Measurements from ENCODE around the gene ARFRP1. TPM values are rescaled to one million over a fixed set of nuclear protein-coding genes. Genes with fewer than 3 reads are reported as not detected.

Gene ARFRP1
- total and polyA plus RNA-seq, 2 experiments from 2014 or later = 16.7 to 24.6 TPM

DNA sequence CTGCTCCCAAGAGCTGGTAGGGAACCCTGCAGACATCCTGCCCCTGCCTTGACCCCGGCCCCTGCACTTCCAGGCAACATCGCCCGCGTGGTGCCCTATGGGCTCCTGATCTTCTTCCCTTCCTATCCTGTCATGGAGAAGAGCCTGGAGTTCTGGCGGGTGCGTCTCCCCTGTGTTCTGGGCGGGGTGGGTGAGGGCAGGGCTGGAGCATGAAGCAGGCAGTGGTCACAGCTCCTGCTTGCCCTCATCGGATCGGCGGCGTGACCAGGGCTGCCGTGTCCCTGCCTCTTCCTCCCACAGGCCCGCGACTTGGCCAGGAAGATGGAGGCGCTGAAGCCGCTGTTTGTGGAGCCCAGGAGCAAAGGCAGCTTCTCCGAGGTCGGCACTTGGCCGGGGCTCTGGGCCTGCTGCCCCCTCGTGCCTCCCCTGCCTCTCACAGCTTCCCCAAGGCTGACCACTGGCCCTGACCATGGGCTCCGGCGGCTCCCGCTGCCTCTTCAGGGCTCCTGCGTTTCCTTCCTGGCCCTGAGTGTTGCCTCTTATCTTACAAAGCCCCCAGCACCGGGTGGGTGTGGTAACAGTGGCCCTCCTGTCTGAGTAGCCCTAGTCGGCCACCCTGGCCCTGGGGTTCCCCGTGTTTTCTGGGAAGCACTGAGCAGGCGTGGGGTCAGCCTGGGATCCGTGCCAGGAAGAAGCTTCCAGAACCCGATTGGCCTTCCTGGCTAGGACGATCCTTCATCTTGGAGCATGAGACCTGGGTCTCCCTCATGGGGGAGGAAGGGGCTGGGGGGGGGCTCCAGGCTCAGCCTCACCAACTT lies 19.3 kb downstream of the ARFRP1 start (continued):
- TF ChIP-seq, protein P1, sequence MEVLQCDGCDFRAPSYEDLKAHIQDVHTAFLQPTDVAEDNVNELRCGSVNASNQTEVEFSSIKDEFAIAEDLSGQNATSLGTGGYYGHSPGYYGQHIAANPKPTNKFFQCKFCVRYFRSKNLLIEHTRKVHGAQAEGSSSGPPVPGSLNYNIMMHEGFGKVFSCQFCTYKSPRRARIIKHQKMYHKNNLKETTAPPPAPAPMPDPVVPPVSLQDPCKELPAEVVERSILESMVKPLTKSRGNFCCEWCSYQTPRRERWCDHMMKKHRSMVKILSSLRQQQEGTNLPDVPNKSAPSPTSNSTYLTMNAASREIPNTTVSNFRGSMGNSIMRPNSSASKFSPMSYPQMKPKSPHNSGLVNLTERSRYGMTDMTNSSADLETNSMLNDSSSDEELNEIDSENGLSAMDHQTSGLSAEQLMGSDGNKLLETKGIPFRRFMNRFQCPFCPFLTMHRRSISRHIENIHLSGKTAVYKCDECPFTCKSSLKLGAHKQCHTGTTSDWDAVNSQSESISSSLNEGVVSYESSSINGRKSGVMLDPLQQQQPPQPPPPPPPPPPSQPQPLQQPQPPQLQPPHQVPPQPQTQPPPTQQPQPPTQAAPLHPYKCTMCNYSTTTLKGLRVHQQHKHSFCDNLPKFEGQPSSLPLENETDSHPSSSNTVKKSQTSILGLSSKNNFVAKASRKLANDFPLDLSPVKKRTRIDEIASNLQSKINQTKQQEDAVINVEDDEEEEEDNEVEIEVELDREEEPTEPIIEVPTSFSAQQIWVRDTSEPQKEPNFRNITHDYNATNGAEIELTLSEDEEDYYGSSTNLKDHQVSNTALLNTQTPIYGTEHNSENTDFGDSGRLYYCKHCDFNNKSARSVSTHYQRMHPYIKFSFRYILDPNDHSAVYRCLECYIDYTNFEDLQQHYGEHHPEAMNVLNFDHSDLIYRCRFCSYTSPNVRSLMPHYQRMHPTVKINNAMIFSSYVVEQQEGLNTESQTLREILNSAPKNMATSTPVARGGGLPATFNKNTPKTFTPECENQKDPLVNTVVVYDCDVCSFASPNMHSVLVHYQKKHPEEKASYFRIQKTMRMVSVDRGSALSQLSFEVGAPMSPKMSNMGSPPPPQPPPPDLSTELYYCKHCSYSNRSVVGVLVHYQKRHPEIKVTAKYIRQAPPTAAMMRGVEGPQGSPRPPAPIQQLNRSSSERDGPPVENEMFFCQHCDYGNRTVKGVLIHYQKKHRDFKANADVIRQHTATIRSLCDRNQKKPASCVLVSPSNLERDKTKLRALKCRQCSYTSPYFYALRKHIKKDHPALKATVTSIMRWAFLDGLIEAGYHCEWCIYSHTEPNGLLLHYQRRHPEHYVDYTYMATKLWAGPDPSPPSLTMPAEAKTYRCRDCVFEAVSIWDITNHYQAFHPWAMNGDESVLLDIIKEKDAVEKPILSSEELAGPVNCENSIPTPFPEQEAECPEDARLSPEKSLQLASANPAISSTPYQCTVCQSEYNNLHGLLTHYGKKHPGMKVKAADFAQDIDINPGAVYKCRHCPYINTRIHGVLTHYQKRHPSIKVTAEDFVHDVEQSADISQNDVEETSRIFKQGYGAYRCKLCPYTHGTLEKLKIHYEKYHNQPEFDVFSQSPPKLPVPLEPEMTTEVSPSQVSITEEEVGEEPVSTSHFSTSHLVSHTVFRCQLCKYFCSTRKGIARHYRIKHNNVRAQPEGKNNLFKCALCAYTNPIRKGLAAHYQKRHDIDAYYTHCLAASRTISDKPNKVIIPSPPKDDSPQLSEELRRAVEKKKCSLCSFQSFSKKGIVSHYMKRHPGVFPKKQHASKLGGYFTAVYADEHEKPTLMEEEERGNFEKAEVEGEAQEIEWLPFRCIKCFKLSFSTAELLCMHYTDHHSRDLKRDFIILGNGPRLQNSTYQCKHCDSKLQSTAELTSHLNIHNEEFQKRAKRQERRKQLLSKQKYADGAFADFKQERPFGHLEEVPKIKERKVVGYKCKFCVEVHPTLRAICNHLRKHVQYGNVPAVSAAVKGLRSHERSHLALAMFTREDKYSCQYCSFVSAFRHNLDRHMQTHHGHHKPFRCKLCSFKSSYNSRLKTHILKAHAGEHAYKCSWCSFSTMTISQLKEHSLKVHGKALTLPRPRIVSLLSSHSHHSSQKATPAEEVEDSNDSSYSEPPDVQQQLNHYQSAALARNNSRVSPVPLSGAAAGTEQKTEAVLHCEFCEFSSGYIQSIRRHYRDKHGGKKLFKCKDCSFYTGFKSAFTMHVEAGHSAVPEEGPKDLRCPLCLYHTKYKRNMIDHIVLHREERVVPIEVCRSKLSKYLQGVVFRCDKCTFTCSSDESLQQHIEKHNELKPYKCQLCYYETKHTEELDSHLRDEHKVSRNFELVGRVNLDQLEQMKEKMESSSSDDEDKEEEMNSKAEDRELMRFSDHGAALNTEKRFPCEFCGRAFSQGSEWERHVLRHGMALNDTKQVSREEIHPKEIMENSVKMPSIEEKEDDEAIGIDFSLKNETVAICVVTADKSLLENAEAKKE (CRISPR knock-in tag; IDR thresholded peaks at IDR 0.05) = no peak

- no peak overlapping the region for H2AFZ ChIP-seq
- H3K27me3 ChIP-seq (ENCODE audit: insufficient read depth) = no peaks in the 10 kb centered on the region
- H3K4me1 ChIP-seq (ENCODE audit: insufficient read depth) = no peaks in the 10 kb centered on the region
- Mint-ChIP-seq H3K4me3 (no peak overlapping the region), H3K27me3 (ENCODE audit: insufficient read depth, low read depth, poor library complexity) (peaks cover 13% of the 10 kb centered on the region), H3K36me3 (ENCODE audit: low read depth) (peaks cover 7% of the 10 kb centered on the region), H3K9me3 (peaks cover 3% of the 10 kb centered on the region; the same call in 1 of the 3 replicates), H3K4me1 (no peaks in the 10 kb centered on the region; the same call in 2 of the 3 replicates), H3K27ac (no peak overlapping the region)
- H3K9me2 ChIP-seq (ENCODE audit: insufficient read depth) = no peaks in the 10 kb centered on the region
- H3K79me2 ChIP-seq (replicated peaks; ENCODE audit: insufficient read depth) = no peaks in the 10 kb centered on the region
- H3K4me3 ChIP-seq = no peak overlapping the region
- H4K20me1 ChIP-seq (replicated peaks; ENCODE audit: insufficient read depth) = no peaks in the 10 kb centered on the region
- DNase-seq (ENCODE audit: low spot score) (no peak), ATAC-seq (no peak)
- no peaks in the 10 kb centered on the region for H3K36me3 ChIP-seq (ENCODE audit: insufficient read depth)
- H3K27ac ChIP-seq (ENCODE audit: low read depth) = no peak overlapping the region
- no peaks in the 10 kb centered on the region for H3F3A ChIP-seq (replicated peaks; ENCODE audit: low read depth)
- no peak overlapping the region for H3K4me2 ChIP-seq
- TF ChIP-seq JUNB (IDR thresholded peaks at IDR 0.05; ENCODE audit: unreplicated experiment) (no peak), NANOG (IDR thresholded peaks at IDR 0.05; ENCODE audit: borderline replicate concordance) (no peak), EZH2 (IDR thresholded peaks at IDR 0.05; ENCODE audit: low read depth, unreplicated experiment) (no peak), ZNF331 (CRISPR knock-in tag; IDR thresholded peaks at IDR 0.05; ENCODE audit: low read depth) (no peak)
- TF ChIP-seq, protein P2, sequence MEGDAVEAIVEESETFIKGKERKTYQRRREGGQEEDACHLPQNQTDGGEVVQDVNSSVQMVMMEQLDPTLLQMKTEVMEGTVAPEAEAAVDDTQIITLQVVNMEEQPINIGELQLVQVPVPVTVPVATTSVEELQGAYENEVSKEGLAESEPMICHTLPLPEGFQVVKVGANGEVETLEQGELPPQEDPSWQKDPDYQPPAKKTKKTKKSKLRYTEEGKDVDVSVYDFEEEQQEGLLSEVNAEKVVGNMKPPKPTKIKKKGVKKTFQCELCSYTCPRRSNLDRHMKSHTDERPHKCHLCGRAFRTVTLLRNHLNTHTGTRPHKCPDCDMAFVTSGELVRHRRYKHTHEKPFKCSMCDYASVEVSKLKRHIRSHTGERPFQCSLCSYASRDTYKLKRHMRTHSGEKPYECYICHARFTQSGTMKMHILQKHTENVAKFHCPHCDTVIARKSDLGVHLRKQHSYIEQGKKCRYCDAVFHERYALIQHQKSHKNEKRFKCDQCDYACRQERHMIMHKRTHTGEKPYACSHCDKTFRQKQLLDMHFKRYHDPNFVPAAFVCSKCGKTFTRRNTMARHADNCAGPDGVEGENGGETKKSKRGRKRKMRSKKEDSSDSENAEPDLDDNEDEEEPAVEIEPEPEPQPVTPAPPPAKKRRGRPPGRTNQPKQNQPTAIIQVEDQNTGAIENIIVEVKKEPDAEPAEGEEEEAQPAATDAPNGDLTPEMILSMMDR (conservative IDR thresholded peaks at IDR 0.05; ENCODE audit: low read depth in 2 of 2) = no peak
Measured at GRCh38 chr20:63687419-63688178, 20.2 kb downstream of the ARFRP1 start.
